HEK293 (cell line): Measurements from ENCODE around the gene PEPD.

Experiments used
- CTCF ChIA-PET: fragments of 350-600 bp; formaldehyde crosslinking; extraction: SDS; loops from one replicate; lab custom pipeline; 2021; ENCODE audit warnings: antibody characterized with exemption; lab: Yijun Ruan, JAX
- POLR2A ChIA-PET: fragments of 300-600 bp; formaldehyde crosslinking; extraction: SDS; loops from one replicate; lab custom pipeline; 2020; ENCODE audit warnings: antibody characterized with exemption, inconsistent platforms; lab: Yijun Ruan, JAX
- H3K27ac ChIP-seq: fragments of 200-500 bp; sonication (Bioruptor generic); 2 replicates; pipeline ENCODE4 v1.5.1; 2014; ENCODE audit warnings: low read depth, low read length, control low read depth, inconsistent platforms; ENCODE audit errors: extremely low read depth
- H3K36me3 ChIP-seq, 2 experiments: fragments of 200-500 bp in 1 of 2; sonication (Bioruptor generic) in 1 of 2; 1 replicate in 1 of 2; 2 replicates in 1 of 2; pipeline ENCODE4 v1.5.1; 2014 to 2017; ENCODE audit warnings: inconsistent platforms in 2 of 2, low read length in 2 of 2; ENCODE audit not compliant: control insufficient read depth in 2 of 2, insufficient read depth in 1 of 2
- H3K4me1 ChIP-seq: fragments of 200-500 bp; sonication (Bioruptor generic); 2 replicates; pipeline ENCODE4 v1.5.1; 2014; ENCODE audit warnings: mild to moderate bottlenecking, low read length, inconsistent platforms; ENCODE audit not compliant: control insufficient read depth, insufficient read depth
- H3K4me3 ChIP-seq: 2 replicates; pipeline ENCODE4 v1.5.1; 2011; ENCODE audit warnings: low read depth, mild to moderate bottlenecking, control low read depth, low read length, moderate library complexity
- H3K9me3 ChIP-seq: fragments of 200-500 bp; sonication (Bioruptor generic); 2 replicates; pipeline ENCODE4 v1.5.1; 2014; ENCODE audit warnings: low read depth, low read length, inconsistent platforms; ENCODE audit not compliant: control insufficient read depth, insufficient read depth
- GLI4 ChIP-seq: fragments of 450-650 bp; formaldehyde crosslinking; IDR thresholded peaks from 2 replicates; pipeline ENCODE4 v1.5.1; 2016; ENCODE audit warnings: missing biosample characterization, missing genetic modification characterization
- KLF9 ChIP-seq: fragments of 450-650 bp; formaldehyde crosslinking; IDR thresholded peaks from 2 replicates; pipeline ENCODE4 v1.5.1; 2016; ENCODE audit warnings: missing biosample characterization, missing genetic modification characterization, low read depth
- MYNN ChIP-seq: fragments of 450-650 bp; formaldehyde crosslinking; IDR thresholded peaks from 2 replicates; pipeline ENCODE4 v1.5.1; 2016; ENCODE audit warnings: missing biosample characterization, missing genetic modification characterization, borderline replicate concordance
- SP2 ChIP-seq: fragments of 450-650 bp; formaldehyde crosslinking; IDR thresholded peaks from 2 replicates; pipeline ENCODE4 v1.5.1; 2016; ENCODE audit warnings: missing biosample characterization, missing genetic modification characterization
- ZNF10 ChIP-seq: fragments of 450-650 bp; formaldehyde crosslinking; IDR thresholded peaks from 2 replicates; pipeline ENCODE4 v1.5.1; 2017; ENCODE audit warnings: missing biosample characterization, missing genetic modification characterization
- ZNF211 ChIP-seq: fragments of 450-650 bp; formaldehyde crosslinking; IDR thresholded peaks from 2 replicates; pipeline ENCODE4 v1.5.1; 2016; ENCODE audit warnings: low read depth, missing biosample characterization, missing genetic modification characterization
- ZNF350 ChIP-seq: fragments of 450-650 bp; formaldehyde crosslinking; IDR thresholded peaks from 2 replicates; pipeline ENCODE4 v1.5.0; 2017; ENCODE audit warnings: missing biosample characterization, mild to moderate bottlenecking, missing genetic modification characterization
- ZNF404 ChIP-seq: fragments of 450-650 bp; formaldehyde crosslinking; IDR thresholded peaks from 2 replicates; pipeline ENCODE4 v1.5.1; 2017; ENCODE audit warnings: missing biosample characterization, missing genetic modification characterization
- ZNF416 ChIP-seq: fragments of 450-650 bp; formaldehyde crosslinking; IDR thresholded peaks from 2 replicates; pipeline ENCODE4 v1.5.1; 2016; ENCODE audit warnings: missing biosample characterization, missing genetic modification characterization
- ZNF433 ChIP-seq: fragments of 450-650 bp; formaldehyde crosslinking; IDR thresholded peaks from 2 replicates; pipeline ENCODE4 v1.5.1; 2016; ENCODE audit warnings: missing biosample characterization, missing genetic modification characterization, low read depth
- ZNF48 ChIP-seq: fragments of 450-650 bp; formaldehyde crosslinking; IDR thresholded peaks from 2 replicates; pipeline ENCODE4 v1.5.1; 2016; ENCODE audit warnings: missing biosample characterization, missing genetic modification characterization
- ZNF621 ChIP-seq: fragments of 450-650 bp; formaldehyde crosslinking; IDR thresholded peaks from 2 replicates; pipeline ENCODE4 v1.5.1; 2017; ENCODE audit warnings: missing biosample characterization, missing genetic modification characterization
- ZNF837 ChIP-seq: fragments of 450-650 bp; formaldehyde crosslinking; IDR thresholded peaks from 2 replicates; pipeline ENCODE4 v1.5.1; 2016; ENCODE audit warnings: missing biosample characterization, missing genetic modification characterization
- ZSCAN16 ChIP-seq: fragments of 450-650 bp; formaldehyde crosslinking; IDR thresholded peaks from 2 replicates; pipeline ENCODE4 v1.5.1; 2016; ENCODE audit warnings: missing biosample characterization, missing genetic modification characterization
- ZSCAN23 ChIP-seq: fragments of 450-650 bp; formaldehyde crosslinking; IDR thresholded peaks from 2 replicates; pipeline ENCODE4 v1.5.1; 2016; ENCODE audit warnings: missing biosample characterization, missing genetic modification characterization
- TF ChIP-seq, protein P1 (sequence below): fragments of 450-650 bp; formaldehyde crosslinking; IDR thresholded peaks from 2 replicates; pipeline ENCODE4 v1.5.1; 2016; ENCODE audit warnings: missing biosample characterization, missing genetic modification characterization
- TF ChIP-seq, protein P2 (sequence below): fragments of 450-650 bp; formaldehyde crosslinking; IDR thresholded peaks from 2 replicates; pipeline ENCODE4 v1.5.1; 2016; ENCODE audit warnings: missing biosample characterization, missing genetic modification characterization, borderline replicate concordance
- TF ChIP-seq, protein P3 (sequence below): fragments of 450-650 bp; formaldehyde crosslinking; IDR thresholded peaks from 2 replicates; pipeline ENCODE4 v1.5.1; 2016; ENCODE audit warnings: missing biosample characterization, missing genetic modification characterization, borderline replicate concordance

The PEPD gene

DNA sequence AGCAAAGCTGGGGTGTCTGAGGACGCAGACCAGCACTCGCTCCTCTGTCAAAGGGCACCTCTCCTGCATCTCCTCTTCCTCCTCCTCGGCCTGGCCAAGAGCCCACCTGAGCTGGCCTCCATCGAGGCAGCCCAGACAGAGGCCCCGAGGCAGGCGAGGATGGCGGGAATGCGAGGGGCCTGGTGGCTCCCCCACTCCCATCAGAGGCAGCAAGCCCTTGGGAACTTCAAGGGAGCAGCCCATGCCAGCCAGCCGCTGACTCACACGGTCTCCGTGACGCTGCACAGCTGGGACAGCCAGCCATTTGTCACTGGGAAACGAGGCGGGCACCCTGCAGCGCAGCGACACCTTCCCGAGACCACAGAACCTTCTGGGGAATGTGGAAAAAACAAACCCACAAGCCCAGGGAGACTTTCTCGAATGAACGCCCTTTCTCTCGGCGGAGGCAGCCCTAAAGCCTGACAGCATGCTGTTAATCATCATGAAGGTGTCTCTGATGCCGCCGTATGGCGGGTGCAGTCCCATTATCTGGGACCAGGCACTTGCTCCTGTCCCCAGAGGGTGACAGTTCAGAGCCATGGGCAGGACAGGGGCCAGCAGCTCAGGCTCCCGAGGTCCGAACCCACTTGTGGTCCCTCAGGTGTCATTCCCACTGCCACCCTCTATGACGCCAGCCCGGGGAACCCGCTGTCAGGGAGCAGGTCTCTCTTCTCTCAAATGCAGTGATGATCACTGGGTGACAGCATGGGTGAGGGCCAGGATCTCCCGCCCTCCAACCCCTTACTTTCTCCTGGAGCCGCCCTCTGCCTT is 53.0 kb downstream of the PEPD start (continued):
- no peak for TF ChIP-seq ZNF433
- TF ChIP-seq GLI4 (tag by site-specific recombination): no peak
- TF ChIP-seq ZNF837: no peak
- TF ChIP-seq, protein P1, sequence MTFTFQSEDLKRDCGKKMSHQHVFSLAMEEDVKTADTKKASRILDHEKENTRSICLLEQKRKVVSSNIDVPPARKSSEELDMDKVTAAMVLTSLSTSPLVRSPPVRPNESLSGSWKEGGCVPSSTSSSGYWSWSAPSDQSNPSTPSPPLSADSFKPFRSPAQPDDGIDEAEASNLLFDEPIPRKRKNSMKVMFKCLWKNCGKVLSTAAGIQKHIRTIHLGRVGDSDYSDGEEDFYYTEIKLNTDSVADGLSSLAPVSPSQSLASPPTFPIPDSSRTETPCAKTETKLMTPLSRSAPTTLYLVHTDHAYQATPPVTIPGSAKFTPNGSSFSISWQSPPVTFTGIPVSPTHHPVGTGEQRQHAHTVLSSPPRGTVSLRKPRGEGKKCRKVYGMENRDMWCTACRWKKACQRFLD (tag by site-specific recombination): no peak
- no peak for TF ChIP-seq SP2 (tag by site-specific recombination)
- TF ChIP-seq ZNF621 (tag by site-specific recombination): no peak

DNA sequence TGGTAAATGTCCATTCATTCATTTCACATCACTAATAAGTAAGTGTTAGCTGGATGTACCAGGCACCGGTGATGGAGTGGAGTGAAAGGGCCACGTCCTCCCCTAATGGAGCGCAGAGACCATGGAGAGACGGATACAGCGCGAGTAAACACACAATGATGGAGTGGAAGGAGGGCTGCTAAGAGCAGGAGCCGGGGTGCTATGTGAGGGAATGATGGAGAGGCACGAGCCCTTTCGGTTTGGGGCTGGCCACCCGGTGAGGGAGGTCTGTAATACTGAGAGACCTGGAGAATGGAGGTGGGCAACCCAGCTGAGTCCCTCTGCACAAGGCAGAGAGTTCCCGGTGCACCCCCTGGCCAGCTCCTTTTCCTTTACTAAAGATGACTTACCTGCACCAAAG is 53.7 kb downstream of the PEPD start:
- Histone ChIP-seq H3K4me3 (no peak overlapping the region), H3K36me3 (no peaks in the 10 kb centered on the region), H3K27ac (no peak overlapping the region), H3K4me1 (no peaks in the 10 kb centered on the region), H3K9me3 (no peaks in the 10 kb centered on the region)
- ChIA-PET POLR2A (no interaction called here), CTCF (interaction anchor here (1.2 kb wide), 1 partner anchor 311 kb away, joined by 6 read pairs; no protein-coding TSS in a partner anchor)
- TF ChIP-seq ZSCAN16 (tag by site-specific recombination) (no peak), ZSCAN23 (tag by site-specific recombination) (no peak), ZNF10 (no peak), ZNF416 (no peak), KLF9 (no peak), ZNF350 (tag by site-specific recombination) (no peak), ZNF211 (tag by site-specific recombination) (no peak), MYNN (tag by site-specific recombination) (no peak), ZNF404 (no peak), ZNF48 (tag by site-specific recombination) (no peak)
- TF ChIP-seq, protein P2, sequence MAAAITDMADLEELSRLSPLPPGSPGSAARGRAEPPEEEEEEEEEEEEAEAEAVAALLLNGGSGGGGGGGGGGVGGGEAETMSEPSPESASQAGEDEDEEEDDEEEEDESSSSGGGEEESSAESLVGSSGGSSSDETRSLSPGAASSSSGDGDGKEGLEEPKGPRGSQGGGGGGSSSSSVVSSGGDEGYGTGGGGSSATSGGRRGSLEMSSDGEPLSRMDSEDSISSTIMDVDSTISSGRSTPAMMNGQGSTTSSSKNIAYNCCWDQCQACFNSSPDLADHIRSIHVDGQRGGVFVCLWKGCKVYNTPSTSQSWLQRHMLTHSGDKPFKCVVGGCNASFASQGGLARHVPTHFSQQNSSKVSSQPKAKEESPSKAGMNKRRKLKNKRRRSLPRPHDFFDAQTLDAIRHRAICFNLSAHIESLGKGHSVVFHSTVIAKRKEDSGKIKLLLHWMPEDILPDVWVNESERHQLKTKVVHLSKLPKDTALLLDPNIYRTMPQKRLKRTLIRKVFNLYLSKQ (tag by site-specific recombination): no peak
- TF ChIP-seq, protein P3, sequence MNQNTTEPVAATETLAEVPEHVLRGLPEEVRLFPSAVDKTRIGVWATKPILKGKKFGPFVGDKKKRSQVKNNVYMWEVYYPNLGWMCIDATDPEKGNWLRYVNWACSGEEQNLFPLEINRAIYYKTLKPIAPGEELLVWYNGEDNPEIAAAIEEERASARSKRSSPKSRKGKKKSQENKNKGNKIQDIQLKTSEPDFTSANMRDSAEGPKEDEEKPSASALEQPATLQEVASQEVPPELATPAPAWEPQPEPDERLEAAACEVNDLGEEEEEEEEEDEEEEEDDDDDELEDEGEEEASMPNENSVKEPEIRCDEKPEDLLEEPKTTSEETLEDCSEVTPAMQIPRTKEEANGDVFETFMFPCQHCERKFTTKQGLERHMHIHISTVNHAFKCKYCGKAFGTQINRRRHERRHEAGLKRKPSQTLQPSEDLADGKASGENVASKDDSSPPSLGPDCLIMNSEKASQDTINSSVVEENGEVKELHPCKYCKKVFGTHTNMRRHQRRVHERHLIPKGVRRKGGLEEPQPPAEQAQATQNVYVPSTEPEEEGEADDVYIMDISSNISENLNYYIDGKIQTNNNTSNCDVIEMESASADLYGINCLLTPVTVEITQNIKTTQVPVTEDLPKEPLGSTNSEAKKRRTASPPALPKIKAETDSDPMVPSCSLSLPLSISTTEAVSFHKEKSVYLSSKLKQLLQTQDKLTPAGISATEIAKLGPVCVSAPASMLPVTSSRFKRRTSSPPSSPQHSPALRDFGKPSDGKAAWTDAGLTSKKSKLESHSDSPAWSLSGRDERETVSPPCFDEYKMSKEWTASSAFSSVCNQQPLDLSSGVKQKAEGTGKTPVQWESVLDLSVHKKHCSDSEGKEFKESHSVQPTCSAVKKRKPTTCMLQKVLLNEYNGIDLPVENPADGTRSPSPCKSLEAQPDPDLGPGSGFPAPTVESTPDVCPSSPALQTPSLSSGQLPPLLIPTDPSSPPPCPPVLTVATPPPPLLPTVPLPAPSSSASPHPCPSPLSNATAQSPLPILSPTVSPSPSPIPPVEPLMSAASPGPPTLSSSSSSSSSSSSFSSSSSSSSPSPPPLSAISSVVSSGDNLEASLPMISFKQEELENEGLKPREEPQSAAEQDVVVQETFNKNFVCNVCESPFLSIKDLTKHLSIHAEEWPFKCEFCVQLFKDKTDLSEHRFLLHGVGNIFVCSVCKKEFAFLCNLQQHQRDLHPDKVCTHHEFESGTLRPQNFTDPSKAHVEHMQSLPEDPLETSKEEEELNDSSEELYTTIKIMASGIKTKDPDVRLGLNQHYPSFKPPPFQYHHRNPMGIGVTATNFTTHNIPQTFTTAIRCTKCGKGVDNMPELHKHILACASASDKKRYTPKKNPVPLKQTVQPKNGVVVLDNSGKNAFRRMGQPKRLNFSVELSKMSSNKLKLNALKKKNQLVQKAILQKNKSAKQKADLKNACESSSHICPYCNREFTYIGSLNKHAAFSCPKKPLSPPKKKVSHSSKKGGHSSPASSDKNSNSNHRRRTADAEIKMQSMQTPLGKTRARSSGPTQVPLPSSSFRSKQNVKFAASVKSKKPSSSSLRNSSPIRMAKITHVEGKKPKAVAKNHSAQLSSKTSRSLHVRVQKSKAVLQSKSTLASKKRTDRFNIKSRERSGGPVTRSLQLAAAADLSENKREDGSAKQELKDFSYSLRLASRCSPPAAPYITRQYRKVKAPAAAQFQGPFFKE (tag by site-specific recombination): no peak
